Thyroid gland (tissue), 4 donors: ENCODE measurements around the gene EGFR.

ENCODE experiments used
- CTCF ChIP-seq, 6 experiments: fragments of 200-600 bp in 3 of 6; fragments of 450-650 bp in 3 of 6; sonication (generic) in 3 of 6; IDR thresholded peaks; one replicate each; pipeline ENCODE4 v1.5.1; 2016 to 2019; ENCODE audit warnings: antibody characterized with exemption in 6 of 6, mild to moderate bottlenecking in 2 of 6, inconsistent platforms in 1 of 6, moderate library complexity in 1 of 6
- POLR2A ChIP-seq, 2 donors: fragments of 450-650 bp; IDR thresholded peaks; one replicate each; pipeline ENCODE4 v1.6.1; 2017; ENCODE audit warnings: antibody characterized with exemption in 2 of 2, mild to moderate bottlenecking in 2 of 2, moderate library complexity in 1 of 2

GRCh38 chr7:55019191-55019690 lies 424 bp downstream of the EGFR start:
- TF ChIP-seq CTCF (IDR thresholded peaks at IDR 0.05) = peak in 1 of 6 experiments; percentile 5
- peak in 1 of 2 donors; percentile 34 for TF ChIP-seq POLR2A (IDR thresholded peaks at IDR 0.05)
